IMR-90 (cell line): Measurements from ENCODE around the gene CCDC27. TPM values are rescaled to one million over a fixed set of nuclear protein-coding genes. Genes with fewer than 3 reads are reported as not detected.

Experiments used
- ATAC-seq: fragments of 200-7000 bp; cut with Tn5 transposase; 2 replicates; pipeline ENCODE4 v1.9.1; 2020; ENCODE audit warnings: low read depth, mild to moderate bottlenecking, moderate library complexity
- BruUV-seq: library from RNA; stranded (reverse); fragments of 400-500 nt; replicated peaks from 2 replicates; lab custom pipeline; 2021; lab: Mats Ljungman, UMichigan
- CTCF ChIA-PET: fragments of 300-600 bp; formaldehyde crosslinking; extraction: SDS; loops from one replicate; lab custom pipeline; 2021; ENCODE audit warnings: antibody characterized with exemption; lab: Yijun Ruan, JAX
- POLR2A ChIA-PET: fragments of 300-600 bp; sonication (Branson Sonifier 250); formaldehyde crosslinking; loops from one replicate; lab custom pipeline; 2022; ENCODE audit warnings: antibody characterized with exemption; ENCODE audit not compliant: unreplicated experiment; lab: Charles Lee
- DNase-seq: peaks from one replicate; pipeline ENCODE4 v3.0.0; 2013
- H2AFZ ChIP-seq: replicated peaks from 2 replicates; pipeline ENCODE3; 2013; ENCODE audit warnings: low read length, mild to moderate bottlenecking; ENCODE audit not compliant: poor library complexity
- H2AK5ac ChIP-seq: 2 replicates; pipeline ENCODE4 v1.6.1; 2013; ENCODE audit warnings: low read depth, low read length, inconsistent platforms
- H2AK9ac ChIP-seq: replicated peaks from 2 replicates; pipeline ENCODE3; 2013; ENCODE audit warnings: mild to moderate bottlenecking, low read depth, low read length, moderate library complexity; ENCODE audit not compliant: poor library complexity
- H2BK120ac ChIP-seq: 2 replicates; pipeline ENCODE4 v1.6.1; 2013; ENCODE audit warnings: low read depth, low read length, inconsistent platforms
- H2BK15ac ChIP-seq: 3 replicates; pipeline ENCODE4 v1.6.1; 2013; ENCODE audit warnings: low read depth, low read length, inconsistent platforms
- H2BK20ac ChIP-seq: 2 replicates; pipeline ENCODE4 v1.6.1; 2013; ENCODE audit warnings: low read depth, mild to moderate bottlenecking, inconsistent platforms, low read length, moderate library complexity
- H2BK5ac ChIP-seq: 2 replicates; pipeline ENCODE4 v1.6.1; 2013; ENCODE audit warnings: mild to moderate bottlenecking, low read depth, low read length, inconsistent platforms; ENCODE audit not compliant: poor library complexity, severe bottlenecking
- H3K14ac ChIP-seq: replicated peaks from 2 replicates; pipeline ENCODE4 v1.6.1; 2013; ENCODE audit warnings: low read depth, low read length, inconsistent platforms
- H3K18ac ChIP-seq: 2 replicates; pipeline ENCODE4 v1.6.1; 2013; ENCODE audit warnings: low read depth, low read length, control low read depth
- H3K23ac ChIP-seq: 2 replicates; pipeline ENCODE4 v1.6.1; 2013; ENCODE audit warnings: low read depth, low read length, inconsistent platforms
- H3K27ac ChIP-seq: 2 replicates; pipeline ENCODE4 v1.5.1; 2013; ENCODE audit warnings: mild to moderate bottlenecking, control low read depth, low read length; ENCODE audit not compliant: insufficient read depth
- H3K27me3 ChIP-seq: 2 replicates; pipeline ENCODE4 v1.6.1; 2013; ENCODE audit warnings: low read length; ENCODE audit not compliant: control insufficient read depth, insufficient read depth
- H3K36me3 ChIP-seq: 2 replicates; pipeline ENCODE4 v1.6.1; 2013; ENCODE audit warnings: low read length, mixed read lengths; ENCODE audit not compliant: control insufficient read depth, insufficient read depth
- H3K4ac ChIP-seq: 2 replicates; pipeline ENCODE4 v1.6.1; 2013; ENCODE audit warnings: low read depth, low read length, inconsistent platforms
- H3K4me1 ChIP-seq: 2 replicates; pipeline ENCODE4 v1.6.1; 2013; ENCODE audit warnings: low read length, mixed read lengths; ENCODE audit not compliant: control insufficient read depth, insufficient read depth
- H3K4me2 ChIP-seq: 2 replicates; pipeline ENCODE4 v1.6.1; 2013; ENCODE audit warnings: low read depth, mild to moderate bottlenecking, control low read depth, low read length, moderate library complexity
- H3K4me3 ChIP-seq: 2 replicates; pipeline ENCODE4 v1.5.1; 2013; ENCODE audit warnings: low read depth, mild to moderate bottlenecking, control low read depth, low read length, moderate library complexity; ENCODE audit not compliant: insufficient read depth
- H3K56ac ChIP-seq: 2 replicates; pipeline ENCODE4 v1.6.1; 2013; ENCODE audit warnings: low read length, inconsistent platforms; ENCODE audit not compliant: insufficient read depth; ENCODE audit errors: extremely low read depth
- H3K79me1 ChIP-seq, 2 experiments: 2 replicates each; pipeline ENCODE4 v1.6.1; 2013; ENCODE audit warnings: low read length in 2 of 2, inconsistent platforms in 1 of 2, low read depth in 1 of 2
- H3K9ac ChIP-seq: 2 replicates; pipeline ENCODE4 v1.6.1; 2013; ENCODE audit warnings: low read depth, low read length, control low read depth
- H3K9me1 ChIP-seq: 2 replicates; pipeline ENCODE4 v1.6.1; 2013; ENCODE audit warnings: low read length, inconsistent platforms; ENCODE audit not compliant: insufficient read depth
- H3K9me3 ChIP-seq: 2 replicates; pipeline ENCODE4 v1.6.1; 2013; ENCODE audit warnings: low read length; ENCODE audit not compliant: control insufficient read depth, insufficient read depth
- H4K20me1 ChIP-seq: 2 replicates; pipeline ENCODE4 v1.6.1; 2013; ENCODE audit warnings: low read length, inconsistent platforms; ENCODE audit not compliant: insufficient read depth
- H4K5ac ChIP-seq: 2 replicates; pipeline ENCODE4 v1.6.1; 2013; ENCODE audit warnings: mild to moderate bottlenecking, low read depth, low read length, control low read depth
- H4K8ac ChIP-seq, 2 experiments: 2 replicates each; pipeline ENCODE4 v1.6.1; 2013; ENCODE audit warnings: low read depth in 2 of 2, low read length in 2 of 2, control low read depth in 1 of 2, inconsistent platforms in 1 of 2
- H4K91ac ChIP-seq: 2 replicates; pipeline ENCODE4 v1.6.1; 2013; ENCODE audit warnings: low read depth, low read length, inconsistent platforms; ENCODE audit not compliant: insufficient read depth
- BHLHE40 ChIP-seq: fragments of 150-350 bp; IDR thresholded peaks from 2 replicates; pipeline ENCODE4 v1.6.1; 2016; ENCODE audit warnings: mild to moderate bottlenecking, low read depth, low read length
- CEBPB ChIP-seq: IDR thresholded peaks from 2 replicates; pipeline ENCODE4 v1.6.1; 2012; ENCODE audit warnings: low read depth, low read length, improper control_type of control experiment
- CHD1 ChIP-seq: IDR thresholded peaks from 2 replicates; pipeline ENCODE4 v1.6.1; 2012; ENCODE audit warnings: low read depth, low read length, improper control_type of control experiment
- CTCF ChIP-seq: conservative IDR thresholded peaks from 2 replicates; pipeline ENCODE4 v1.5.1; 2012; ENCODE audit warnings: mild to moderate bottlenecking, low read depth, low read length, improper control_type of control experiment
- FOS ChIP-seq: fragments of 150-350 bp; IDR thresholded peaks from 2 replicates; pipeline ENCODE4 v1.6.1; 2016; ENCODE audit warnings: low read depth, low read length
- MAFK ChIP-seq: IDR thresholded peaks from 2 replicates; pipeline ENCODE4 v1.6.1; 2012; ENCODE audit warnings: low read depth, low read length, improper control_type of control experiment
- MAZ ChIP-seq: IDR thresholded peaks from 2 replicates; pipeline ENCODE4 v1.6.1; 2012; ENCODE audit warnings: low read depth, mild to moderate bottlenecking, low read length, improper control_type of control experiment, moderate library complexity, borderline replicate concordance
- MXI1 ChIP-seq: IDR thresholded peaks from 2 replicates; pipeline ENCODE4 v1.6.1; 2012; ENCODE audit warnings: low read depth, mild to moderate bottlenecking, low read length, moderate library complexity, borderline replicate concordance
- NFE2L2 ChIP-seq: fragments of 150-350 bp; IDR thresholded peaks from 2 replicates; pipeline ENCODE4 v1.6.1; 2016; ENCODE audit warnings: low read depth, mild to moderate bottlenecking, low read length
- POLR2A ChIP-seq: IDR thresholded peaks from 2 replicates; pipeline ENCODE4 v1.6.1; 2012; ENCODE audit warnings: mild to moderate bottlenecking, low read depth, low read length
- RAD21 ChIP-seq: IDR thresholded peaks from 2 replicates; pipeline ENCODE4 v1.6.1; 2012; ENCODE audit warnings: low read length, improper control_type of control experiment
- RCOR1 ChIP-seq: IDR thresholded peaks from 2 replicates; pipeline ENCODE4 v1.6.1; 2012; ENCODE audit warnings: mild to moderate bottlenecking, low read length, improper control_type of control experiment; ENCODE audit not compliant: insufficient replicate concordance
- RFX5 ChIP-seq: IDR thresholded peaks from 2 replicates; pipeline ENCODE4 v1.8.0; 2012; ENCODE audit warnings: low read depth, mild to moderate bottlenecking, low read length, moderate library complexity
- SMC3 ChIP-seq: fragments of 150-350 bp; IDR thresholded peaks from 2 replicates; pipeline ENCODE4 v1.6.1; 2016; ENCODE audit warnings: low read depth, mild to moderate bottlenecking, antibody characterized with exemption, low read length, moderate library complexity
- whole genome bisulfite sequencing, 2 experiments: methylation state at CpG; one replicate each; pipeline versions ENCODE4 v1.1.5 to v1.1.7; 2013; ENCODE audit warnings: missing lambda C conversion rate in 2 of 2; ENCODE audit not compliant: insufficient read length in 1 of 2; ENCODE audit errors: extremely low coverage in 2 of 2; 5-methylcytosine and 5-hydroxymethylcytosine counted together
- dilution Hi-C: fragments of 300-500 bp; cut with HindIII; formaldehyde crosslinking; loops from one replicate; pipeline ENCODE4 v1.14.3; 2018; ENCODE audit warnings: low sequenced_read_pairs; ENCODE audit not compliant: unreplicated experiment
- in situ Hi-C: fragments of 300-500 bp; cut with MboI; formaldehyde crosslinking; loops from 3 replicates; pipeline ENCODE4 v1.14.3; 2019; ENCODE audit warnings: low sequenced_read_pairs, inconsistent platforms, mixed read lengths
- intact Hi-C: fragments of 100-400 bp; cut with micrococcal nuclease; formaldehyde crosslinking; loops from 2 replicates; pipeline ENCODE4 v1.10.0; 2022
- polyA plus RNA-seq, 3 experiments: library from polyadenylated mRNA; depleted of rRNA; stranded (reverse); fragments of >200 nt; gene quantifications; 2 replicates each; pipeline ENCODE4 v1.2.3, GENCODE V29; 2012; ENCODE audit warnings: low replicate concordance in 1 of 3
- total RNA-seq: library from RNA; depleted of rRNA; stranded (reverse); fragments of >200 nt; gene quantifications from 2 replicates; pipeline ENCODE4 v1.2.3, GENCODE V29; 2012
- TF ChIP-seq, protein P1 (sequence below): fragments of 150-350 bp; IDR thresholded peaks from 2 replicates; pipeline ENCODE4 v1.6.1; 2017; ENCODE audit warnings: mild to moderate bottlenecking, antibody characterized with exemption, low read length, low read depth
- TF ChIP-seq, protein P2 (sequence below): fragments of 150-350 bp; IDR thresholded peaks from 2 replicates; pipeline ENCODE4 v1.6.1; 2016; ENCODE audit warnings: low read depth, mild to moderate bottlenecking, low read length, moderate library complexity, borderline replicate concordance

The CCDC27 gene
- total and polyA plus RNA-seq, 2 of the 4 experiments (the other 2 are of a cell fraction) = not detected

GRCh38 chr1:3708791-3709190 lies 43.5 kb upstream of the CCDC27 start:
- Histone ChIP-seq H3K4me1 (no peaks in the 10 kb centered on the region), H2BK20ac (no peak overlapping the region), H2BK120ac (no peak overlapping the region), H3K4me3 (no peak overlapping the region), H3K56ac (no peak overlapping the region), H3K18ac (no peak overlapping the region), H2AK5ac (no peak overlapping the region), H3K36me3 (no peaks in the 10 kb centered on the region), H3K14ac (no peak overlapping the region), H3K27ac (no peak overlapping the region), H3K9me3 (no peaks in the 10 kb centered on the region), H3K27me3 (peaks cover 65% of the 10 kb centered on the region), H2AFZ (no peak overlapping the region), H3K9ac (no peak overlapping the region), H4K8ac (no peak overlapping the region), H4K91ac (no peak overlapping the region), H3K9me1 (no peaks in the 10 kb centered on the region), H3K4me2 (no peak overlapping the region), H2BK15ac (no peak overlapping the region), H3K4ac (no peak overlapping the region), H4K5ac (no peak overlapping the region), H4K20me1 (no peaks in the 10 kb centered on the region), H2BK5ac (no peak overlapping the region), H3K23ac (no peak overlapping the region), H3K79me1 (no peaks in the 10 kb centered on the region), H2AK9ac (no peak overlapping the region)
- POLR2A ChIA-PET = no interaction called here
- BruUV-seq = no TSS peak
- dilution Hi-C loops = no loop called here
- WGBS, 2 experiments = 10% methylated on average over 6 of the region's 19 CpGs; no CpG with 5 or more reads in 1 of the 2 experiments
- DNase-seq (no peak), ATAC-seq (no peak)
- intact Hi-C loops = no loop called here
- CTCF ChIA-PET = no interaction called here
- in situ Hi-C loops = no loop called here
- TF ChIP-seq FOS (no peak), SMC3 (no peak), RCOR1 (no peak), MAZ (no peak), MAFK (no peak), CTCF (no peak), NFE2L2 (no peak), POLR2A (no peak), RAD21 (no peak), RFX5 (no peak), CHD1 (no peak), BHLHE40 (no peak), CEBPB (no peak), MXI1 (no peak)
- TF ChIP-seq, protein P1, sequence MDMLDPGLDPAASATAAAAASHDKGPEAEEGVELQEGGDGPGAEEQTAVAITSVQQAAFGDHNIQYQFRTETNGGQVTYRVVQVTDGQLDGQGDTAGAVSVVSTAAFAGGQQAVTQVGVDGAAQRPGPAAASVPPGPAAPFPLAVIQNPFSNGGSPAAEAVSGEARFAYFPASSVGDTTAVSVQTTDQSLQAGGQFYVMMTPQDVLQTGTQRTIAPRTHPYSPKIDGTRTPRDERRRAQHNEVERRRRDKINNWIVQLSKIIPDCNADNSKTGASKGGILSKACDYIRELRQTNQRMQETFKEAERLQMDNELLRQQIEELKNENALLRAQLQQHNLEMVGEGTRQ = no peak
- TF ChIP-seq, protein P2, sequence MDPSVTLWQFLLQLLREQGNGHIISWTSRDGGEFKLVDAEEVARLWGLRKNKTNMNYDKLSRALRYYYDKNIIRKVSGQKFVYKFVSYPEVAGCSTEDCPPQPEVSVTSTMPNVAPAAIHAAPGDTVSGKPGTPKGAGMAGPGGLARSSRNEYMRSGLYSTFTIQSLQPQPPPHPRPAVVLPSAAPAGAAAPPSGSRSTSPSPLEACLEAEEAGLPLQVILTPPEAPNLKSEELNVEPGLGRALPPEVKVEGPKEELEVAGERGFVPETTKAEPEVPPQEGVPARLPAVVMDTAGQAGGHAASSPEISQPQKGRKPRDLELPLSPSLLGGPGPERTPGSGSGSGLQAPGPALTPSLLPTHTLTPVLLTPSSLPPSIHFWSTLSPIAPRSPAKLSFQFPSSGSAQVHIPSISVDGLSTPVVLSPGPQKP = no peak
